Measurements from ENCODE around the gene PHLDA2.

PHLDA2 gene

DNA sequence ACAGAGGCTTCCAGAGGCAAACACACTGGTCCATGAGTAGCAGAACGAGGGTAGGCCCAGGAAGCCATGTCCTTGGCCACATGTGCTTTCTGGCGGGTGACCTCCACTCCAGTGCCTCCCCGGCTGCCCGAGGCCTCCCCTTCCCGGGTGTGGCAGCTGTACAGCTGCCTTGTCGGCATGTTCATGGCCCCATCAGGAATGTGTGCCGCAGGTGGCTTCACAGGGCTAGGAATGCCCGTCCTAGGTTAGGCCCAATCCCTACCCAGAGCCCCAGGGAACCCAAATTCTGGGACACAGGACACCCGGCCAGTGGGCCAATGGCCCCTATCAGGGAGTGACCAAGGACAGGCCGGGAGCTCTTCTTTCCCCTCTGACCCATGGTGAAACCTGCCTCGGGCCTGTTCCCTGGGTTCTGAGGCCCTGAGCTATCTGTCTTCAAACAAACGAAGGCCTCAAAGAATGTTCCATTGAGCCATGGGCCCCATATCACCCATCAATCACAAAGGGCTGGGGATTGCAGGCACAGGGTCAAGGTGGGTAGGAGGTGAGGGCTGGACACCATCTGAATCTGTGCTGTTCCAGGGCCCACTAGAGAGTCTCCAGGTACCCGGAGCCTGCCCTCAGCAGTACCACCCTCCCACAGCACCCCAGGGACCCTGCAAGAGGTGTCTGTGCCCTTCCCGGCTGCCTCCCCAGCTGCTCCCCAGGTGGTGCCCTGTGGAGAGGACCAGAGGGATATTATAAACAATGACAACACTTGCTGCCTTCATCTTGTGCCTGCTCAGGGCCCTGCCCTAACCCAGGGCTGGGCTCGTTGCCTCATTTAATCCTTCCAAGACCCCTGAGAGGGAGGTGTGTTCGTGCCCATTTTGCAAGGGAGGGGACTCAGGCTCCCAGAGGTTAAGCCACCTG, 39.6 kb downstream of the PHLDA2 start:
- H3K4me3 ChIP-seq (ENCODE audit: low read depth, low read length), result no peak overlapping the region
- no peak for DNase-seq (ENCODE audit: low read depth)
- TF ChIP-seq, protein P1, sequence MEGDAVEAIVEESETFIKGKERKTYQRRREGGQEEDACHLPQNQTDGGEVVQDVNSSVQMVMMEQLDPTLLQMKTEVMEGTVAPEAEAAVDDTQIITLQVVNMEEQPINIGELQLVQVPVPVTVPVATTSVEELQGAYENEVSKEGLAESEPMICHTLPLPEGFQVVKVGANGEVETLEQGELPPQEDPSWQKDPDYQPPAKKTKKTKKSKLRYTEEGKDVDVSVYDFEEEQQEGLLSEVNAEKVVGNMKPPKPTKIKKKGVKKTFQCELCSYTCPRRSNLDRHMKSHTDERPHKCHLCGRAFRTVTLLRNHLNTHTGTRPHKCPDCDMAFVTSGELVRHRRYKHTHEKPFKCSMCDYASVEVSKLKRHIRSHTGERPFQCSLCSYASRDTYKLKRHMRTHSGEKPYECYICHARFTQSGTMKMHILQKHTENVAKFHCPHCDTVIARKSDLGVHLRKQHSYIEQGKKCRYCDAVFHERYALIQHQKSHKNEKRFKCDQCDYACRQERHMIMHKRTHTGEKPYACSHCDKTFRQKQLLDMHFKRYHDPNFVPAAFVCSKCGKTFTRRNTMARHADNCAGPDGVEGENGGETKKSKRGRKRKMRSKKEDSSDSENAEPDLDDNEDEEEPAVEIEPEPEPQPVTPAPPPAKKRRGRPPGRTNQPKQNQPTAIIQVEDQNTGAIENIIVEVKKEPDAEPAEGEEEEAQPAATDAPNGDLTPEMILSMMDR (IDR thresholded peaks at IDR 0.05; ENCODE audit: insufficient read depth, low read depth, low read length, missing control alignments), result no peak

DNA sequence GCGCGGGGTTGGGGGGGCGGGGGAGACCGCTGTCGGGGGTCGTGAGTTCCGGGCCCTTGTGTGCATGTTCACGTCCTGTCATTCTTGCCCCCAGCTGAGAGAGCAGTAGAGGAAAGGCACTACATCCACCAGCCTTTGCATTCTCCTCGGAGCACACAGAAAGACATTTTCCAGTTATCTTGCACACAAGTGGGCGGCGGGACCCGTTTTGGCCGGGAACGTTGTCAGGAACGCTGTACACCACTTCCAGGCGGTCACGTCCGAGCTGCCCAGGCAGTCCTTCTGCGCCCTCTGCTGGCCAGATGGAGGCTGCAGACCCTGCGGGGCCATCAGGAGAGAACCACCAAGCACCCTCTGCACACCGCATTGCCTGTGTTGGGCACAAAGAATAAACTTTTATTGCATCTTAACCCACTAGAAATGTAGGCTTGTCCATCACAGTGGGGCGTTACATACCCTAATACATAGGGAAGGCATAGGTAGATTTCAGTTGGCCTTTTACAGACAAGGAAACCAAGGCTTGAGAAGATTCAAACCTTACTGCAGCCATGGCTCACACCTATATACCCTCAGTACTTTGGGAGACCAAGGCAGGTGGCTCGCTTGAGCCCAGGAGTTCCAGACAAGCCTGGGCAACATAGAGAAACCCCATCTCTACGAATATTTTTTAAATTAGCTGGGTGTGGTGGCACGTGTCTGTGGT, 40.8 kb downstream of the PHLDA2 start:
- DNase-seq (ENCODE audit: low read depth), result peak; percentile 80
- TF ChIP-seq, protein P1 (IDR thresholded peaks at IDR 0.05; ENCODE audit: insufficient read depth, low read depth, low read length, missing control alignments), result peak; percentile 99
- no peak overlapping the region for H3K4me3 ChIP-seq (ENCODE audit: low read depth, low read length)

DNA sequence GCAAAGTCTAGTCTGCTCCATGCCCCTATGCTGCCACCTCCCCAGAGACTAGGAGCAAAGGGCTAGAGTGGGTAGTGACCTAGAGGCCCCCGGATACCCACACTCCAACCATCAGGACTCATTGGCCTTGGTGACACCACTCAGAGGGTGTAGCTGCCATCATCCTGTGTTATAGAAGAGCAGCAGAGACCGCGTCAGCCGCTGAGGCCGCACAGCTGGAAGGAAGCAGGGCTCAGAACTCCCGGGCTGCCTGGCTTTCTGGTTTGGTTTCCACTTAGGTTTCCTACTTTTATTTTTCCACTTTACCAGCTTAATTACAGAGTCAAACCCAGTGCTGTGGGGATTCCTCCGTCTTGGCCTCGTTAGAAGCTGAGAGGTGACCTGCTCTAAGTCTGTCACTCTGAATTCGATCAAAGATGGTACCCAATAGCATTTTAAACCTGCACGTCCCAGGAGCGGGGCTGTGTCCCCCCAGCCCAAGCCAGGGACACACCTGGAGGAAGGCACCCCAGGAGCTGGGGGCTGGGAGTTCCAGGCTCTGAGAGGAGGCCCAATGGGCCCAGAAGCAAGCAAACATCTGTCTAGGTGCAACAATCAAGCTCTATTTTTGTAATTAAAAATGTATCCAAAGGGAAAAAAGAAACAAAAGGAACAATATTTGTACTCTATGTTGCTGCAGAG, 41.6 kb downstream of the PHLDA2 start:
- H3K4me3 ChIP-seq (ENCODE audit: low read depth, low read length), result no peak overlapping the region
- no peak for DNase-seq (ENCODE audit: low read depth)
- TF ChIP-seq, protein P1 (IDR thresholded peaks at IDR 0.05; ENCODE audit: insufficient read depth, low read depth, low read length, missing control alignments), result no peak

DNA sequence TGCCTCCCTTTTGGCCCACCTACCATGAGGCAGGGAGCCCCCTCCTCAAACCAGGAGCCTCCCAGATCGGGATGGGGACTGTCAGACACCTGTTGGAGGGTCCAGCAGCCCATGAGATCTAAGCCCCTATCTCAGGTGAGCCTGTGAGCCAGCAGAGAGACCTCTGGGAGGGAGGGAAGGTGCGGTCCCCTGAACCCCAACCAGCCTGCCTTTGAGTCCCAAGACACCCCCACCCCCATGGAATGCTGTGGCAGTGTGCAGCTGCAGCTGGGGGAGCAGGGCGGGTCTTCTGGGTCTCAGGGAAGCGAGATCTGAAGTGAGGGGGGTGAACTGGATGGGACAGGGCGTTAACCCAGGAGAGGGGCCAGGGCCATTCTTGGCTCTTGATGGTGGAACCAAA, 42.3 kb downstream of the PHLDA2 start:
- H3K4me3 ChIP-seq (ENCODE audit: low read depth, low read length), result no peak overlapping the region
- no peak for DNase-seq (ENCODE audit: low read depth)
- TF ChIP-seq, protein P1 (IDR thresholded peaks at IDR 0.05; ENCODE audit: insufficient read depth, low read depth, low read length, missing control alignments), result no peak

DNA sequence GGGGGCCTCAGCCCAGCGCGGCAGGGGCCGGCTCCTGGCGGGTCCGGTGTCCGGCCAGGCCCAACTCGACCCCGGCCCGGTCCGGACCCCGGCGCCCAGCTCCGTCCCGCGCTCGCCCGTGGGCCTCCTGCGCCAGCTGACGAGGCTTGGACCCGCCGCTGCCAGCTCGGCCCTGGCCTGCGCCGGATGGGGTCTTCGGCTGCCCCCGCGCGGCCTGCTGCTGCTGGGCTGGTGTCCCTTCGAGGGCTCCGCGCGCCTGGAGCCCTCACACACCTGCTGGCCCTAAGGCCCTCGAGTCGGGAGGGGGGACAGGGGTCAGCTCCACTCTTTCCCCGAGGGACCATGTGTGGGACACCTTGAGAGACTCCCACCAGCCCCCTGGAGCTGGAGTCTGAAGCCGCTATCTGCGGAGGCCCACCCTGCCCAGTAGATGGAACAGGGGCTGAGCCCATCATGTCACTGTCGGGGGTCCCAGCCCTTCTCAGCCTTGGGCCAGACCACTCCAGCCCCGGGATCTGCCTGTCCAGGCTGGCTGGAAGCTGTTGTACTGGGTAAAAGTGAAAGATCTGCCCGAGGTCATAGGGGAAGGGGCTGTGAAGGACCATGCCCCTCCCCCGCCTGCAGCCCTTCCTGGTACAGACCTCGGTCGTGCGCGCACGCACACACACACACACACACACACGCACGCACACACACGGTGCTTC, 42.9 kb downstream of the PHLDA2 start:
- TF ChIP-seq, protein P1 (IDR thresholded peaks at IDR 0.05; ENCODE audit: insufficient read depth, low read depth, low read length, missing control alignments), result no peak
- no peak overlapping the region for H3K4me3 ChIP-seq (ENCODE audit: low read depth, low read length)
- DNase-seq (ENCODE audit: low read depth), result no peak

DNA sequence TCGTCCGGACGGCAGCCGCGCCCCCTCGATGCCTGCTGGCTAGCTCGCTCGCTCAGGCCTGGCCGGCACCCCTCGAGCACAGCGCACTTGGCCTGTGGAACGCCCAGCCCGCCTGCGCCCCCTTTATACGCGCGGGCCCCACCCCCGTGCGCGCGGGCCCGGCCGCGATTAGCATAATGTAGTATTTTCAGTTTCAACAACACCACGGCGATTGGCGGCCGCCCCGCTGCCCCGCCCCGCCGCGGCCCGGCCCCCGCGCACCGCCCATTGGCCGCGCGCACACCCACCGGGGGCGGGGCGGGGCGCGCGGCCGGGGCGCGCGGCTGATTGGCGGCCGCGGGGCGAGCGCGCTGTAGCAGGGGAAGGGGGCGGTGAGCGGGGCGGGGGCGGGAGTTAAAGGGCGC, 43.5 kb downstream of the PHLDA2 start, which contains the start of gene CDKN1C:
CDKN1C (minus strand) TSS at position 98 of the 404 bp plus-strand sequence. CDS start 319 bp downstream, outside the sequence.
- peak; percentile 76 for DNase-seq (ENCODE audit: low read depth)
- peak within 1 kb of the TSS; percentile 62 for H3K4me3 ChIP-seq (ENCODE audit: low read depth, low read length)
- TF ChIP-seq, protein P1 (IDR thresholded peaks at IDR 0.05; ENCODE audit: insufficient read depth, low read depth, low read length, missing control alignments), result no peak
